Measurements from ENCODE around the gene RINL. TPM values are rescaled to one million over a fixed set of nuclear protein-coding genes. Genes with fewer than 3 reads are reported as not detected.

Gene RINL
- polyA plus RNA-seq, 1 donor from 2014 or later, result 0.77 TPM

DNA sequence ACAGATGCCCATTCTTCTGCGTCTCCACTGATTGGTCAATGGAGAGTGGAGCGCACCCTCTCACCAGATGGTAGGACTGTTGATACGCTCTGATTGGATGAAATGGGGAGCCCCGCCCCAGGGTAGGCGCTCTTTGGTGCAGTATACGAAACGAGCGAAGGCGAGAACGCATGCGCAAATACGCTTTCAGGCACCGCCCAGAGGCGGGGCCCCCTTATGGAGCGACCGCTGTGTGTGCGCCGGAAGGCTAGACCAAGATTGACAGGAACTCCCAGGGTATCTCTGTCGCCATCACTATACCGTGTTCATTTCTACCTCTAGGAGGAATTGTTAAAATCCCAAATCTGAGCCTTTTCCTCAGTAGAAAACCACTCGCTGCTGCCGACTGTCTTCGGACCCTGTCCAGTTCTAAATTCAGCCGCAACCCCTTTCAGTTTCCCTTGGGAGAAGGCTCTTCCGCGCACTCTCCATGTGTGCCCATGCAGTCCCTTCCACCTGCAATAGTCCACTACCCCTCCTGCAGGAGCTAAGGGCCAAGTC, 27.6 kb downstream of the RINL start (continued):
- peak; percentile 43 for TF ChIP-seq EP300 (conservative IDR thresholded peaks at IDR 0.05; ENCODE audit: poor library complexity, severe bottlenecking)

DNA sequence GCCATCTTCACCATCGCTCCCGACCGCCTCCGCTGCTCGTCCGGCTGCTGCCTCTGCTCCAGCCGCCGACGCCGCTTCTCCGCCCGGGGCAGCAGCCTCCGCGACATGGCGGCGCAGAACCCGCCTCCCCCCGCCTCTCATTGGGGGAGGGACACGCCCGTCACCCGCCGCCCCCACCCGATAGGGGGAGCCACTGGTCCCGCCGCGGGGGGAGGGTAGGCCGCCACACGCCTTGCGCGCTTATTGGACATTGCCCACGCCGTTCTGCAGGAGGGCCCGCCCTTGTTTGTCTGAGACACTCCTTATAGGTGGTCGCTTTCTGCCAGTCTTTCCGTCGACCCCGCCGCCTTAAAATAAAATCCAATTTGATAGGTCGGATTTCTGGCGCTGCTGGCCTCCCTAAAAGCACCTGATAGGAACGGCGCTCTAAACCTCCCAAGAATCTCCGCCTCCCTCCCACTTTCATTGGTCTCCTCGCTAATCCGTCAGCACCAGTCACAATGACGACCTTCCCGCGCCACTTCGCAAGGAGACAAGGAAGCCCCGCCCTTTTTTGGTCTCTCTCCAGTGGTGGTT, 28.1 kb downstream of the RINL start, which contains the start of gene HNRNPL:
Gene HNRNPL (minus strand): TSS at position 127 of the 576 bp plus-strand sequence. CDS start 20 bp downstream, at position 107.
- Histone ChIP-seq H3K36me3 (ENCODE audit: insufficient read depth, low read length) (no peaks in the 10 kb centered on the region), H3K79me2 (replicated peaks; ENCODE audit: insufficient read depth, low read length) (peaks cover 38% of the 10 kb centered on the region), H4K20me1 (ENCODE audit: insufficient read depth) (peaks cover 26% of the 10 kb centered on the region), H3K9ac (ENCODE audit: low read length) (peak within 1 kb of the TSS; percentile 97), H3K4me3 (ENCODE audit: low read length) (peak within 1 kb of the TSS; percentile 83), H2AFZ (ENCODE audit: low read depth, low read length) (peak within 1 kb of the TSS; percentile 47), H3F3A (ENCODE audit: insufficient read depth, low read length, poor library complexity, severe bottlenecking) (peaks cover 10% of the 10 kb centered on the region), H3K9me3 (ENCODE audit: low read length) (no peaks in the 10 kb centered on the region), H3K4me2 (ENCODE audit: low read length) (peak within 1 kb of the TSS; percentile 99), H3K27me3 (ENCODE audit: insufficient read depth, low read depth, low read length) (no peaks in the 10 kb centered on the region), H3K27ac (ENCODE audit: low read length) (peak within 1 kb of the TSS; percentile 99), H3K9me2 (ENCODE audit: insufficient read depth, low read length) (no peaks in the 10 kb centered on the region)
- peak; percentile 99 for TF ChIP-seq POLR2AphosphoS5 (IDR thresholded peaks at IDR 0.05)
- TF ChIP-seq TAF1 (IDR thresholded peaks at IDR 0.05; ENCODE audit: low read depth), result peak; percentile 80
- TF ChIP-seq, protein P1, sequence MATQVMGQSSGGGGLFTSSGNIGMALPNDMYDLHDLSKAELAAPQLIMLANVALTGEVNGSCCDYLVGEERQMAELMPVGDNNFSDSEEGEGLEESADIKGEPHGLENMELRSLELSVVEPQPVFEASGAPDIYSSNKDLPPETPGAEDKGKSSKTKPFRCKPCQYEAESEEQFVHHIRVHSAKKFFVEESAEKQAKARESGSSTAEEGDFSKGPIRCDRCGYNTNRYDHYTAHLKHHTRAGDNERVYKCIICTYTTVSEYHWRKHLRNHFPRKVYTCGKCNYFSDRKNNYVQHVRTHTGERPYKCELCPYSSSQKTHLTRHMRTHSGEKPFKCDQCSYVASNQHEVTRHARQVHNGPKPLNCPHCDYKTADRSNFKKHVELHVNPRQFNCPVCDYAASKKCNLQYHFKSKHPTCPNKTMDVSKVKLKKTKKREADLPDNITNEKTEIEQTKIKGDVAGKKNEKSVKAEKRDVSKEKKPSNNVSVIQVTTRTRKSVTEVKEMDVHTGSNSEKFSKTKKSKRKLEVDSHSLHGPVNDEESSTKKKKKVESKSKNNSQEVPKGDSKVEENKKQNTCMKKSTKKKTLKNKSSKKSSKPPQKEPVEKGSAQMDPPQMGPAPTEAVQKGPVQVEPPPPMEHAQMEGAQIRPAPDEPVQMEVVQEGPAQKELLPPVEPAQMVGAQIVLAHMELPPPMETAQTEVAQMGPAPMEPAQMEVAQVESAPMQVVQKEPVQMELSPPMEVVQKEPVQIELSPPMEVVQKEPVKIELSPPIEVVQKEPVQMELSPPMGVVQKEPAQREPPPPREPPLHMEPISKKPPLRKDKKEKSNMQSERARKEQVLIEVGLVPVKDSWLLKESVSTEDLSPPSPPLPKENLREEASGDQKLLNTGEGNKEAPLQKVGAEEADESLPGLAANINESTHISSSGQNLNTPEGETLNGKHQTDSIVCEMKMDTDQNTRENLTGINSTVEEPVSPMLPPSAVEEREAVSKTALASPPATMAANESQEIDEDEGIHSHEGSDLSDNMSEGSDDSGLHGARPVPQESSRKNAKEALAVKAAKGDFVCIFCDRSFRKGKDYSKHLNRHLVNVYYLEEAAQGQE (IDR thresholded peaks at IDR 0.05; ENCODE audit: borderline replicate concordance), result peak; percentile 70
- no peak for TF ChIP-seq EP300 (conservative IDR thresholded peaks at IDR 0.05; ENCODE audit: poor library complexity, severe bottlenecking)
- no peak for TF ChIP-seq SMC3 (conservative IDR thresholded peaks at IDR 0.05; ENCODE audit: poor library complexity)
- TF ChIP-seq RAD21 (conservative IDR thresholded peaks at IDR 0.05), result peak; percentile 31
- TF ChIP-seq, protein P2, sequence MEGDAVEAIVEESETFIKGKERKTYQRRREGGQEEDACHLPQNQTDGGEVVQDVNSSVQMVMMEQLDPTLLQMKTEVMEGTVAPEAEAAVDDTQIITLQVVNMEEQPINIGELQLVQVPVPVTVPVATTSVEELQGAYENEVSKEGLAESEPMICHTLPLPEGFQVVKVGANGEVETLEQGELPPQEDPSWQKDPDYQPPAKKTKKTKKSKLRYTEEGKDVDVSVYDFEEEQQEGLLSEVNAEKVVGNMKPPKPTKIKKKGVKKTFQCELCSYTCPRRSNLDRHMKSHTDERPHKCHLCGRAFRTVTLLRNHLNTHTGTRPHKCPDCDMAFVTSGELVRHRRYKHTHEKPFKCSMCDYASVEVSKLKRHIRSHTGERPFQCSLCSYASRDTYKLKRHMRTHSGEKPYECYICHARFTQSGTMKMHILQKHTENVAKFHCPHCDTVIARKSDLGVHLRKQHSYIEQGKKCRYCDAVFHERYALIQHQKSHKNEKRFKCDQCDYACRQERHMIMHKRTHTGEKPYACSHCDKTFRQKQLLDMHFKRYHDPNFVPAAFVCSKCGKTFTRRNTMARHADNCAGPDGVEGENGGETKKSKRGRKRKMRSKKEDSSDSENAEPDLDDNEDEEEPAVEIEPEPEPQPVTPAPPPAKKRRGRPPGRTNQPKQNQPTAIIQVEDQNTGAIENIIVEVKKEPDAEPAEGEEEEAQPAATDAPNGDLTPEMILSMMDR (IDR thresholded peaks at IDR 0.05; ENCODE audit: poor library complexity, severe bottlenecking), result peak; percentile 81

DNA sequence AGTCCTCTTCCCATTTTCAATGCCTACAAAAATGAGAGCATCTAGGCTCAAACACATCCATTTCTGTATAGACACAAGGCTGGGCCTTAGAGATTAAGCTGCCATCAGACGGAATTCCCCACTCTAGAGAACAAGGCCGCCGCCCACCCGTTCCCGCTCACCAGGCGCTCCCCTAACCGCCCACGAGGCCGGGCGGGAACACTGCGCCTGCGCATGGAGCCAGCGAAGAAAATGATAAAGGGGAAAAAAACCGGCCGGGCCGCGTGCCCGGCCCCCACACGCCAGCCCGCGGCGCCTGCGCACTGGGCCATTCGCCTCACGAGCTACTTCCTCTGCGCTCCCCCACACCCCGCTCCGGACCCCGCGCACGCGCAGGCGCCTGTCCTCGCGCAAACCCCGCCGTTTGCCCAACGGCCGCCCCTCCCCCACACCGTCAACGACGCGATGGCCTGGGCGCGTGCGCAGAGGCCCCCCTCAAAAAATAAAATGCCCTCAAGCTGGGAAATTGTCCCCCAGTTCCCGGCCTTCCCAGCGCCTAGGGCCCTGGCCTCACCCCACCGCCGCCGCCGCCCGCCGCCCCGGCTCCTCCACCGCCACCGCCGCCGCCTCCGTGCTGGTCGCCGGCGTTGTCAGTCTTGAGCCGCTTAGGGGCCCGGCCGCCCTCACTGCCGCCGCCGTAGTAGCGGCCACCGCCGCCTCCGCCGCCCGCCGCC, 28.8 kb downstream of the RINL start:
- no peak overlapping the region for H2AFZ ChIP-seq (ENCODE audit: low read depth, low read length)
- TF ChIP-seq SMC3 (conservative IDR thresholded peaks at IDR 0.05; ENCODE audit: poor library complexity) (peak; percentile 48), MXI1 (conservative IDR thresholded peaks at IDR 0.05; ENCODE audit: poor library complexity, severe bottlenecking) (peak; percentile 96), EZH2 (IDR thresholded peaks at IDR 0.05; ENCODE audit: borderline replicate concordance, insufficient read depth, low read length, poor library complexity, severe bottlenecking) (no peak), EP300 (conservative IDR thresholded peaks at IDR 0.05; ENCODE audit: poor library complexity, severe bottlenecking) (peak; percentile 74), TAF1 (IDR thresholded peaks at IDR 0.05; ENCODE audit: low read depth) (no peak), RAD21 (conservative IDR thresholded peaks at IDR 0.05) (peak; percentile 14), POLR2AphosphoS5 (IDR thresholded peaks at IDR 0.05) (no peak)
- TF ChIP-seq, protein P2 (IDR thresholded peaks at IDR 0.05; ENCODE audit: poor library complexity, severe bottlenecking), result no peak
- TF ChIP-seq, protein P1 (IDR thresholded peaks at IDR 0.05; ENCODE audit: borderline replicate concordance), result no peak
- peak overlapping the region; percentile 83 for H3K4me3 ChIP-seq (ENCODE audit: low read length)

More for the DNA sequence above, 28.8 kb downstream of the RINL start:
- peak overlapping the region; percentile 97 for H3K27ac ChIP-seq (ENCODE audit: low read length)
- no peaks in the 10 kb centered on the region for H3K9me3 ChIP-seq (ENCODE audit: low read length)
- no peaks in the 10 kb centered on the region for H3K36me3 ChIP-seq (ENCODE audit: insufficient read depth, low read length)
- H3K27me3 ChIP-seq (ENCODE audit: insufficient read depth, low read depth, low read length), result no peaks in the 10 kb centered on the region
- H3K9ac ChIP-seq (ENCODE audit: low read length), result peak overlapping the region; percentile 97
- peaks cover 38% of the 10 kb centered on the region for H3K79me2 ChIP-seq (replicated peaks; ENCODE audit: insufficient read depth, low read length)
- peaks cover 26% of the 10 kb centered on the region for H4K20me1 ChIP-seq (ENCODE audit: insufficient read depth)
- no peaks in the 10 kb centered on the region for H3K9me2 ChIP-seq (ENCODE audit: insufficient read depth, low read length)
- peaks cover 10% of the 10 kb centered on the region for H3F3A ChIP-seq (ENCODE audit: insufficient read depth, low read length, poor library complexity, severe bottlenecking)
- H3K4me2 ChIP-seq (ENCODE audit: low read length), result peak overlapping the region; percentile 92

Data from neural cell (in vitro differentiated cells).